ENCODE measurements around the gene RHBG. TPM values are rescaled to one million over a fixed set of nuclear protein-coding genes. Genes with fewer than 3 reads are reported as not detected.

RHBG gene
- total and polyA plus RNA-seq, 4 donors: 0.25 to 6.4 (median 2.3) TPM

DNA sequence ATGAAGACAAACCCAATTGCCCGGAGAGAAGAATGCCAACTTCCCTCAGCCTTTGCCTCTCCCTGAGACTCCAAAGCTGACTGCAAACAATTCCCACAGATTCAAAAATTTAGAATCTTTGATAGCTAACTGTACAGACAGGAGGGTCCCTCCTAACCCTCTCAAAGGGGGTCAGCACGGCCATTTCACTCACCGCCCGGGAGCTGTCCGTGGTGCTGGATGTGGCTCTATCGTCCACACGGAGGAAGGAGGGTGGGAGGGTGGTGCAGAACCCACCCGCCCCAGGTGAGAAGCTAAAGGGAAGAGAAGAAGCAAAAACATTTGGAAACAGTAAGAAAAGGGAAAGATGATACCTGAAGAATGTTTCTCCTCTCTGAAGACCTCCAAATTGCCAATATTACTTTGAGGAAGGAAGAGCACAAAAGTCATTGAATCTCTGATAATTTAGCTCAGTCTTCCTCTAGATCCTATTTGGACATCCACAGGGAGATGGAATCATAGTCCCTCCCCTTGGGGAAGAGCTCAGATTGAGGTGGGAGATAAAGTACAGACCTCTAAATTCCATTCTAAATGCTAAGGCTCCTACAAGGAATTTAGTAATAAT, 45.6 kb downstream of the RHBG start:
- no peaks in the 10 kb centered on the region for H3K9me3 ChIP-seq (ENCODE audit: control insufficient read depth in 4 of 4, low read length in 3 of 4)
- WGBS: 18% methylated on average over 8 of the region's 8 CpGs
- peak; percentile 49 for DNase-seq (ENCODE audit: low spot score)

DNA sequence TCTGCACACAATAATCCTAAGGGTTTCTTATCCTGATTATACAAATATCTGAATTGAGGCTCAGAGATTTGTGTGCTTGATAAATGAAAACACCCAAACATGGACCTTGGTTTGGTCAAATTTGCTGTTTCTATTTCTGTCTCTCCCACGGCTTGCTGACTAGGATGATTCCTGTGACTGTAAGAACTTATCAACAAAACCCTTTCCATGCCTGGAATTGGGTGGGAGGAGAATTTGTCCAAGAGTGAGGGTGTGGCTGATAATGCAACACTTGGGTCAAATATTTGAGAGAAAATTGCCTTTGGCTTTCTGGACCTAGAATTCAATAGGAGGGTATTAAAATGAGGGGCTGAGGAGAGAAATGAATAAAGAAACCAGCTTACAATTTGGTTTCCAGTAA, 48.0 kb downstream of the RHBG start:
- DNase-seq (ENCODE audit: low spot score): no peak
- no peak overlapping the region for H3K9ac ChIP-seq (ENCODE audit: low read depth in 1 of 2, low read length in 2 of 2)
- TF ChIP-seq, protein P1, sequence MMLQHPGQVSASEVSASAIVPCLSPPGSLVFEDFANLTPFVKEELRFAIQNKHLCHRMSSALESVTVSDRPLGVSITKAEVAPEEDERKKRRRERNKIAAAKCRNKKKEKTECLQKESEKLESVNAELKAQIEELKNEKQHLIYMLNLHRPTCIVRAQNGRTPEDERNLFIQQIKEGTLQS (IDR thresholded peaks at IDR 0.05): no peak
- TF ChIP-seq RXRA (IDR thresholded peaks at IDR 0.05): no peak
- TF ChIP-seq YY1 (IDR thresholded peaks at IDR 0.05): no peak
- TF ChIP-seq, protein P2, sequence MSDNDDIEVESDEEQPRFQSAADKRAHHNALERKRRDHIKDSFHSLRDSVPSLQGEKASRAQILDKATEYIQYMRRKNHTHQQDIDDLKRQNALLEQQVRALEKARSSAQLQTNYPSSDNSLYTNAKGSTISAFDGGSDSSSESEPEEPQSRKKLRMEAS (IDR thresholded peaks at IDR 0.05): no peak
- TF ChIP-seq, protein P3, sequence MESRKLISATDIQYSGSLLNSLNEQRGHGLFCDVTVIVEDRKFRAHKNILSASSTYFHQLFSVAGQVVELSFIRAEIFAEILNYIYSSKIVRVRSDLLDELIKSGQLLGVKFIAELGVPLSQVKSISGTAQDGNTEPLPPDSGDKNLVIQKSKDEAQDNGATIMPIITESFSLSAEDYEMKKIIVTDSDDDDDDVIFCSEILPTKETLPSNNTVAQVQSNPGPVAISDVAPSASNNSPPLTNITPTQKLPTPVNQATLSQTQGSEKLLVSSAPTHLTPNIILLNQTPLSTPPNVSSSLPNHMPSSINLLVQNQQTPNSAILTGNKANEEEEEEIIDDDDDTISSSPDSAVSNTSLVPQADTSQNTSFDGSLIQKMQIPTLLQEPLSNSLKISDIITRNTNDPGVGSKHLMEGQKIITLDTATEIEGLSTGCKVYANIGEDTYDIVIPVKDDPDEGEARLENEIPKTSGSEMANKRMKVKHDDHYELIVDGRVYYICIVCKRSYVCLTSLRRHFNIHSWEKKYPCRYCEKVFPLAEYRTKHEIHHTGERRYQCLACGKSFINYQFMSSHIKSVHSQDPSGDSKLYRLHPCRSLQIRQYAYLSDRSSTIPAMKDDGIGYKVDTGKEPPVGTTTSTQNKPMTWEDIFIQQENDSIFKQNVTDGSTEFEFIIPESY (IDR thresholded peaks at IDR 0.05): no peak
- no peak for TF ChIP-seq HNF4A (conservative IDR thresholded peaks at IDR 0.05)
- no peak for TF ChIP-seq RAD21 (IDR thresholded peaks at IDR 0.05)
- no peak for TF ChIP-seq GABPA (IDR thresholded peaks at IDR 0.05 in 1 of 2, conservative IDR thresholded peaks at IDR 0.05 in 1 of 2)
- TF ChIP-seq HNF4G (IDR thresholded peaks at IDR 0.05): no peak
- TF ChIP-seq NR2F2 (IDR thresholded peaks at IDR 0.05): no peak
- no peak for TF ChIP-seq FOXA1 (IDR thresholded peaks at IDR 0.05)
- TF ChIP-seq FOXA2 (IDR thresholded peaks at IDR 0.05): no peak
- no peak for TF ChIP-seq EGR1 (IDR thresholded peaks at IDR 0.05; ENCODE audit: low read depth in 2 of 2)
- no peak for TF ChIP-seq TAF1 (conservative IDR thresholded peaks at IDR 0.05)
- H3K4me3 ChIP-seq (ENCODE audit: low read depth in 1 of 3, low read length in 3 of 3): no peak overlapping the region
- H3K27me3 ChIP-seq (ENCODE audit: control insufficient read depth in 4 of 4, insufficient read depth in 4 of 4, low read length in 3 of 4): peaks cover 0 to 14% (median 5%) of the 10 kb centered on the region in 4 donors
- H3K36me3 ChIP-seq (ENCODE audit: control insufficient read depth in 4 of 4, insufficient read depth in 3 of 4, low read depth in 1 of 4, low read length in 3 of 4): no peaks in the 10 kb centered on the region
- no peaks in the 10 kb centered on the region for H3K9me3 ChIP-seq (ENCODE audit: control insufficient read depth in 4 of 4, low read length in 3 of 4)
- WGBS: 14% methylated on average over 1 of the region's 1 CpG
- no peak overlapping the region for H3K27ac ChIP-seq (ENCODE audit: low read depth in 1 of 2, low read length in 2 of 2)
- H3K4me1 ChIP-seq (ENCODE audit: control insufficient read depth in 4 of 4, insufficient read depth in 4 of 4, low read length in 3 of 4): peaks cover 7 to 17% (median 13%) of the 10 kb centered on the region in 4 donors

More for the DNA sequence above, 45.6 kb downstream of the RHBG start:
- H3K27me3 ChIP-seq (ENCODE audit: control insufficient read depth in 4 of 4, insufficient read depth in 4 of 4, low read length in 3 of 4): peaks cover 0 to 11% (median 1%) of the 10 kb centered on the region in 4 donors
- H3K4me1 ChIP-seq (ENCODE audit: control insufficient read depth in 4 of 4, insufficient read depth in 4 of 4, low read length in 3 of 4): no peaks in the 10 kb centered on the region
- TF ChIP-seq, protein P3 (IDR thresholded peaks at IDR 0.05): no peak
- TF ChIP-seq RAD21 (IDR thresholded peaks at IDR 0.05): no peak
- TF ChIP-seq, protein P4, sequence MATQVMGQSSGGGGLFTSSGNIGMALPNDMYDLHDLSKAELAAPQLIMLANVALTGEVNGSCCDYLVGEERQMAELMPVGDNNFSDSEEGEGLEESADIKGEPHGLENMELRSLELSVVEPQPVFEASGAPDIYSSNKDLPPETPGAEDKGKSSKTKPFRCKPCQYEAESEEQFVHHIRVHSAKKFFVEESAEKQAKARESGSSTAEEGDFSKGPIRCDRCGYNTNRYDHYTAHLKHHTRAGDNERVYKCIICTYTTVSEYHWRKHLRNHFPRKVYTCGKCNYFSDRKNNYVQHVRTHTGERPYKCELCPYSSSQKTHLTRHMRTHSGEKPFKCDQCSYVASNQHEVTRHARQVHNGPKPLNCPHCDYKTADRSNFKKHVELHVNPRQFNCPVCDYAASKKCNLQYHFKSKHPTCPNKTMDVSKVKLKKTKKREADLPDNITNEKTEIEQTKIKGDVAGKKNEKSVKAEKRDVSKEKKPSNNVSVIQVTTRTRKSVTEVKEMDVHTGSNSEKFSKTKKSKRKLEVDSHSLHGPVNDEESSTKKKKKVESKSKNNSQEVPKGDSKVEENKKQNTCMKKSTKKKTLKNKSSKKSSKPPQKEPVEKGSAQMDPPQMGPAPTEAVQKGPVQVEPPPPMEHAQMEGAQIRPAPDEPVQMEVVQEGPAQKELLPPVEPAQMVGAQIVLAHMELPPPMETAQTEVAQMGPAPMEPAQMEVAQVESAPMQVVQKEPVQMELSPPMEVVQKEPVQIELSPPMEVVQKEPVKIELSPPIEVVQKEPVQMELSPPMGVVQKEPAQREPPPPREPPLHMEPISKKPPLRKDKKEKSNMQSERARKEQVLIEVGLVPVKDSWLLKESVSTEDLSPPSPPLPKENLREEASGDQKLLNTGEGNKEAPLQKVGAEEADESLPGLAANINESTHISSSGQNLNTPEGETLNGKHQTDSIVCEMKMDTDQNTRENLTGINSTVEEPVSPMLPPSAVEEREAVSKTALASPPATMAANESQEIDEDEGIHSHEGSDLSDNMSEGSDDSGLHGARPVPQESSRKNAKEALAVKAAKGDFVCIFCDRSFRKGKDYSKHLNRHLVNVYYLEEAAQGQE (IDR thresholded peaks at IDR 0.05): peak; percentile 97
- no peak overlapping the region for H3K4me3 ChIP-seq (ENCODE audit: low read depth in 1 of 3, low read length in 3 of 3)
- H3K36me3 ChIP-seq (ENCODE audit: control insufficient read depth in 4 of 4, insufficient read depth in 3 of 4, low read depth in 1 of 4, low read length in 3 of 4): no peaks in the 10 kb centered on the region
- H3K27ac ChIP-seq (ENCODE audit: low read depth in 1 of 2, low read length in 2 of 2): no peak overlapping the region
- H3K9ac ChIP-seq (ENCODE audit: low read depth in 1 of 2, low read length in 2 of 2): no peak overlapping the region
